GM18873 (cell line): Measurements from ENCODE around the gene PABPN1L.

Experiments
- ATAC-seq: cut with Tn5 transposase; IDR thresholded peaks from one replicate; pipeline ENCODE4 v1.9.1; 2021; ENCODE audit warnings: mild to moderate bottlenecking, moderate library complexity, moderate number of reproducible peaks; ENCODE audit not compliant: unreplicated experiment, low FRiP score

PABPN1L gene

GRCh38 chr16:88871730-88872416 is 5.4 kb upstream of the PABPN1L start:
- no peak for ATAC-seq

DNA sequence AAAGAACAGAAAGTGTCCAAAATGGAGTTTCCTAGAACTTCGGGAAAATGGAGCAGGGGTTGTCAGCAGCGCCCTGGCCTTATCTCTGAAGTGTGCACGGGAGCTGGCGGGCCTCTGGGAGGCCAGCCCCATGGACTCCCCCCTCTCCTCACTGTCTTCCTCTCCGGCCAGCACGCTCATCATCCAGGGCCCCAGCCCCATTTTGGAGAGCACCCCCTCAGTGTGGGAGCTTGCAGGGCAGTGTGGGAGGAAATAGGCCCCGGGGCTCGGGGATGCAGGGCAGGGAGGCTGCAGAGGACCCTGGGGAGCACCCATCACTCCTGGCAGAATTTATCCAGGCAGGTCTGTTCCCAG is 4.9 kb upstream of the PABPN1L start:
- no peak for ATAC-seq

GRCh38 chr16:88870608-88871348 is 4.3 kb upstream of the PABPN1L start:
- ATAC-seq = no peak

- no peak for ATAC-seq
Measured at GRCh38 chr16:88869673-88869980, 3.2 kb upstream of the PABPN1L start.

GRCh38 chr16:88868974-88869672 is 2.7 kb upstream of the PABPN1L start:
- no peak for ATAC-seq

DNA sequence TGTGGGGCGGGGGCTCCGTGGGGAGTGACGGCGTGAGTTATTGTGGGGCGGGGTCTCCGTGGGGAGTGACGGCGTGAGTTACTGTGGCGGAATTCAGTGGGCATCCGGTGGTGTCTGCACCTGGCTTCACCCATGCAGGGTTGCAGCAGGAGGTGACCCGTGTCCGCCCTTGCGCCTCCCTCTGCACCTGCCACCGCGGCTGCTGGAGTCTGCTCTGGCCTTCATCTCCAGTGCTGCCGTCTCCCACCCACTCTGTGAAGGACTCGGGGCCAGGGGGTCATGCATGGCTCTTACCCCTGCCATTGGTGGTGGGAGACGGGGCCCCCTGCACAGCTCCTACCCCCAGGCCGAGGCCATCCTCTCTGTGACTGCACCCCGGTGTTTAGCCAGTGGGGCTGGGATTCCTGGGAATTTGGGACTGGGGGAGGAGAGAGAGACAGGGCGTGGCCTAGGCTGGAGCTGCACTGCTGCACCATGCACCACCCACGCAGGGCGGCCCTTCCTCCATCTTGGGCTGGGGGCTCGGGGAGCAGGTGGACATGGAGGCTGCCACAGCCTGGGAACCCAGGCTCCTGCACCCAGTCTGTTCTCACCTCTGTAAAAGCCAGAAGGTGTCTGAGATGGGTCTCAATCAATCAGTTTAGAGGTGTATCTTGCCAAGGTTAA is 1.3 kb upstream of the PABPN1L start:
- ATAC-seq = no peak

- ATAC-seq = no peak
Measured at GRCh38 chr16:88865742-88866141, 718 bp downstream of the PABPN1L start.

DNA sequence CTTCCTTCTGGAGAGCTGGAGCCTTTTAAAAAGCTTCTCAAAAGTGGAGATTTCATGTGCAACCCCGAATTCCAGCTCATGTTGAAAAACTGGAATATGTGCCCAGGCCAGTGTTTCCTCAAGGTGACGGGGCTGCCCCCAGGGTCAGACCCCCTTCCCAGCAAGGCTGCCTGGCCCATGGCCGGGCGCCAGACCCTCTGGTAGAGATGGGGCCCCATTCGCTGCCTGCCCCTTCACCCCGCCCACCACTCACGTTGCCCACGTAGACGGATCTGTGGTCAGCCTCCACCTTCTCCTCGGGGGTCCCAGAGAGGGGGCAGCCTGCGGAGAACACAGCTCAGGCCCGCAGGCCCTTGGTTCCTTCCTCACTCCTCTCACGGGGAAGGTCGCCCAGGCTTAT is 1.1 kb downstream of the PABPN1L start:
- no peak for ATAC-seq

- no peak for ATAC-seq
Measured at GRCh38 chr16:88864521-88864920, 1.9 kb downstream of the PABPN1L start.

GRCh38 chr16:88864099-88864498 is 2.4 kb downstream of the PABPN1L start:
- no peak for ATAC-seq

DNA sequence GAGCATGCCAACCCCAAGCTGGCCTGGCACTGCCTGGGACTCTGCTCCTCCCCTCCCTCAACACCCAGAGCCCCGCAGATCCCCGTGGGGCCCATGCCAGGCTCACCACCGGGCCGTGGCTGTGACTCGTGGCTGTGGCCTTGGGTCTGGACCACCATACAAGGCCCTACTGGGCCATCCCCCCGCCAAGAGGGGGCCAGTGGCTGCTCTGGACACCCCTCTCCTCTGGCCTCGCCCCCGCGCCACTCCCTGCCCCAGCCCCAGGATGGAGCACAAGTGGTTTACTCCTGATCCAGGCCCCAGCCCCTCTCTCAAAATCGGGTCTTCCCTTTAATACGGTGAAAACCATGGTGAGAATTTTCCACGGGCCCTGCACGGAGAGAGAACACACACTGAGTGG is 3.0 kb downstream of the PABPN1L start:
- no peak for ATAC-seq

- no peak for ATAC-seq
Measured at GRCh38 chr16:88862968-88863367, 3.5 kb downstream of the PABPN1L start.

DNA sequence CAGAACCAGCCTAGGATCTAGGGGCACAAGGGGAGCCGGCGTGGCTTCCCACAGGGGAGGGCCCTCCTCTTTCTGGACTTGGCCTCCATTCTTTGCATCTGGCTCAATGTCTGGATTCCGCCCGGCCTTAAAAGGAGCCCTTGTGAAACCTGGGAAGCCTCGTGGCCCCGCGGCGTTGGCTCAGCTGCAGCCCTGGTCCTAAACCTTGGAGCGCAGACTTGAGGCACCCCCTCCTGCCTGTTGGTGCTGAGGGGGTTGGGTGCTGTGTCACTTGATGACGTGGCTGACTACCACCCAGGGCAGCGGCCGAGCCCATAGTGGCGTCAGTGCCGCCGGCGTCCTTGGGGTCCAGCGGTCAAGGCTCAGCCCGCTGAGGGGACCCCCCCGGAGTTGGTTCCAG is 5.1 kb downstream of the PABPN1L start:
- ATAC-seq = no peak

DNA sequence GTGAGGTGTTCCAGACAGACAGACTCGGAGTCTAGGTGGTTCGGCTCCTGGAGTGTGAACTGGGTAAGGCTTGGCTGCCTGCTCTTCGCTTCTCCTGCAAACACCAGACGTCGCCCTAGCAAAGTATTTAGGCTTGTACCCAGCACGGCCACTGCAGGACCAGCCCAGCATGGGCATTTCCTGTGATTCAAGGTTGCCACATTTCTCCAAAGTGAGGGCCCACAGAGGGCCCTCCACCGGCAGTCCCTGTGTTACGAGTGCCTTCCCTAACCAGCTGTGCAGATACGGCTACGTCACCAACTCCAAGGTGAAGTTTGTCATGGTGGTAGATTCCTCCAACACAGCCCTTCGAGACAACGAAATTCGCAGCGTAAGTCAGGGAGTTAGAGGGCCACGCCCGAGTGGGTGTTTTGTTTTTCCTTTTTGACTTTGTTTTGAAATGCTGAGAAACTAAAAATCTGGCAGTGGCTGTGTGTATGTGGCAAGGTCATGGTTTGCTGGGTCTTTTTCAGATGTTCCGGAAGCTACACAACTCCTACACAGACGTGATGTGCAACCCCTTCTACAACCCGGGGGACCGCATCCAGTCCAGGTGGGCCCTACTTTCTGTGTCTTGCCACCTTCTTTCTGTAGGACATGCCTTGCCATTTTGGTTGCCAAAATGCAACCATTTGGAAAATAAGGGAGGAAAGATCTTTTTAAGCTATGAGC is 6.9 kb downstream of the PABPN1L start:
- no peak for ATAC-seq

DNA sequence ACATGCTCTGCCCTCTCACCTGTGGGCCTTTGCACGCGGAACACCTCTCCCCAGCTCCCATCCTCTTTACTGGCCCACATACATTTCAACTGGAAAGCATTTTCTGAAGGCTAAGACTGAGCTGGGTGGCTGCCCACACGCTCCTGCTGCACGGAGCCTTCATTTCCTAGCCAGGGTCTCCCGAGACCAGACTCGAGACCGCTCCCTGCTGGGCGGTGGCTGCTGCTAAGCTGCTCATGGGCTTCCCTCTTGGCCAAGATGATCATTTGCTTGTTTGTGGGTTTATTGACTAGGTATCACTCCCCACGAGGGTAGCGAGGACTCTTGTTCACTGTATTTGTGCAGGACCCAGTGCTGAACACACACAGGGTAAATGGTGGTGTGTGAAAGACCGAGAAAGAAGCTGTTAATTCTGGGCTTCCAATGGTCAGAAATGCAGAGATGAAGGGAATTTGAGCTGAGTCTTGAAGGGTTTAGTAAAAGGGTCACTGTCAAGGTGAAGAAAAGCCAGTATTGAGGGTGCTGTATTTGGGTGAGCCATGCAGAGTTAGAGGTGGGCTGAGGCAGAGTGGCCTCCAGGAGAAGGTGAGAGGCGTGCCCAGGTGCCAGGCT is 8.6 kb downstream of the PABPN1L start:
- no peak for ATAC-seq

GRCh38 chr16:88856828-88857727 is 9.4 kb downstream of the PABPN1L start, which contains the start of the genes GALNS and TRAPPC2L:
Gene GALNS (minus strand): TSS chr16:88856947. CDS start chr16:88856877, 70 bp downstream.
Gene TRAPPC2L (plus strand): TSS chr16:88857127. CDS start chr16:88857151, 24 bp downstream.
- ATAC-seq = peak; percentile 72

- no peak for ATAC-seq
Measured at GRCh38 chr16:88856122-88856827, 10.2 kb downstream of the PABPN1L start.

GRCh38 chr16:88855736-88856121 is 10.7 kb downstream of the PABPN1L start:
- ATAC-seq = no peak
